Gastrocnemius medialis (tissue), 4 donors: ENCODE results near the gene PIK3R3. TPM values are rescaled to one million over a fixed set of nuclear protein-coding genes. Genes with fewer than 3 reads are reported as not detected.

ENCODE experiments used
- ATAC-seq, 2 donors: fragments of 150-250 bp; one replicate each; pipeline ENCODE4 v1.9.1; 2016
- DNase-seq, 2 donors: peaks; one replicate each; pipeline ENCODE4 v3.0.0-alpha.2; 2019
- H3K27ac ChIP-seq, 4 donors: fragments of 200-600 bp; sonication (generic); 1 replicate in 1 of 4; 2 replicates in 3 of 4; pipeline ENCODE4 v1.5.1; 2016 to 2018; ENCODE audit warnings: mild to moderate bottlenecking in 2 of 4, moderate library complexity in 1 of 4
- H3K27me3 ChIP-seq, 3 donors: fragments of 200-600 bp; sonication (generic) in 2 of 3; 1 replicate in 1 of 3; 2 replicates in 2 of 3; pipeline versions ENCODE4 v1.5.1 to v1.6.0; 2016 to 2019; ENCODE audit warnings: mild to moderate bottlenecking in 1 of 3, moderate library complexity in 1 of 3
- H3K36me3 ChIP-seq, 2 donors: fragments of 200-600 bp; sonication (generic) in 1 of 2; one replicate each; pipeline ENCODE4 v1.5.1; 2017 to 2018
- H3K4me1 ChIP-seq, 2 donors: fragments of 200-600 bp; sonication (generic) in 1 of 2; one replicate each; pipeline ENCODE4 v1.5.1; 2016 to 2017; ENCODE audit warnings: mild to moderate bottlenecking in 2 of 2
- H3K4me3 ChIP-seq, 4 donors: fragments of 200-600 bp; sonication (generic) in 3 of 4; 1 replicate in 1 of 4; 2 replicates in 3 of 4; pipeline ENCODE4 v1.5.1; 2016 to 2019; ENCODE audit warnings: mild to moderate bottlenecking in 2 of 4
- H3K9me3 ChIP-seq, 3 donors: fragments of 200-600 bp; sonication (generic) in 2 of 3; 1 replicate in 1 of 3; 2 replicates in 2 of 3; pipeline ENCODE4 v1.5.1; 2016 to 2019
- POLR2A ChIP-seq, 2 donors: fragments of 450-650 bp; IDR thresholded peaks; one replicate each; pipeline ENCODE4 v1.6.1; 2017; ENCODE audit warnings: antibody characterized with exemption in 2 of 2, mild to moderate bottlenecking in 2 of 2, moderate library complexity in 2 of 2
- in situ Hi-C, 4 donors: fragments of 200-750 bp; cut with MboI; loops; one replicate each; pipeline versions ENCODE4 v1.15.0 to v1.8.0; 2017; ENCODE audit warnings: low sequenced_read_pairs in 4 of 4
- intact Hi-C: fragments of 100-400 bp; cut with DNase I; formaldehyde crosslinking; loops from one replicate; pipeline ENCODE4 v1.15.1; 2023; ENCODE audit warnings: low total_unique reads
- total RNA-seq, 4 donors: library from RNA; depleted of rRNA; stranded (reverse); fragments of >200 nt; gene quantifications; one replicate each; pipeline versions ENCODE4 v1.1.0 to v1.2.3, GENCODE V29; 2016
- TF ChIP-seq, protein P1 (sequence below), 5 experiments: fragments of 450-650 bp in 3 of 5; fragments of 200-600 bp in 2 of 5; sonication (generic) in 2 of 5; IDR thresholded peaks in 4 of 5; conservative IDR thresholded peaks in 1 of 5; 1 replicate in 4 of 5; 2 replicates in 1 of 5; pipeline ENCODE4 v1.5.1; 2016 to 2019; ENCODE audit warnings: antibody characterized with exemption in 5 of 5, mild to moderate bottlenecking in 3 of 5, moderate library complexity in 3 of 5

PIK3R3 gene
- total RNA-seq, 4 donors from 2014 or later = 12.1 to 23.8 (median 15.9) TPM

GRCh38 chr1:46001081-46001785, 131.2 kb downstream of the PIK3R3 start:
- intact Hi-C loops (no loop called here), in situ Hi-C loops (loop anchor here in 1 of 4 donors (10.0 kb wide), 1 partner anchor 56 kb away; no protein-coding TSS in a partner anchor)
- Histone ChIP-seq H3K4me3 (no peak overlapping the region), H3K36me3 (peaks cover 0 to 63% of the 10 kb centered on the region in 2 donors), H3K27ac (peak overlapping the region in 3 of 4 donors; percentile 5 to 65 (median 23)), H3K9me3 (no peaks in the 10 kb centered on the region), H3K27me3 (no peaks in the 10 kb centered on the region), H3K4me1 (peaks cover 0 to 9% of the 10 kb centered on the region in 2 donors)
- ATAC-seq (no peak), DNase-seq (no peak)
- TF ChIP-seq, protein P1, sequence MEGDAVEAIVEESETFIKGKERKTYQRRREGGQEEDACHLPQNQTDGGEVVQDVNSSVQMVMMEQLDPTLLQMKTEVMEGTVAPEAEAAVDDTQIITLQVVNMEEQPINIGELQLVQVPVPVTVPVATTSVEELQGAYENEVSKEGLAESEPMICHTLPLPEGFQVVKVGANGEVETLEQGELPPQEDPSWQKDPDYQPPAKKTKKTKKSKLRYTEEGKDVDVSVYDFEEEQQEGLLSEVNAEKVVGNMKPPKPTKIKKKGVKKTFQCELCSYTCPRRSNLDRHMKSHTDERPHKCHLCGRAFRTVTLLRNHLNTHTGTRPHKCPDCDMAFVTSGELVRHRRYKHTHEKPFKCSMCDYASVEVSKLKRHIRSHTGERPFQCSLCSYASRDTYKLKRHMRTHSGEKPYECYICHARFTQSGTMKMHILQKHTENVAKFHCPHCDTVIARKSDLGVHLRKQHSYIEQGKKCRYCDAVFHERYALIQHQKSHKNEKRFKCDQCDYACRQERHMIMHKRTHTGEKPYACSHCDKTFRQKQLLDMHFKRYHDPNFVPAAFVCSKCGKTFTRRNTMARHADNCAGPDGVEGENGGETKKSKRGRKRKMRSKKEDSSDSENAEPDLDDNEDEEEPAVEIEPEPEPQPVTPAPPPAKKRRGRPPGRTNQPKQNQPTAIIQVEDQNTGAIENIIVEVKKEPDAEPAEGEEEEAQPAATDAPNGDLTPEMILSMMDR (IDR thresholded peaks at IDR 0.05 in 4 of 5, conservative IDR thresholded peaks at IDR 0.05 in 1 of 5) = no peak
- no peak for TF ChIP-seq POLR2A (IDR thresholded peaks at IDR 0.05)

- no peak for ATAC-seq
- Histone ChIP-seq H3K36me3 (peaks cover 0 to 49% of the 10 kb centered on the region in 2 donors), H3K4me1 (peaks cover 10 to 22% of the 10 kb centered on the region in 2 donors), H3K27ac (peak overlapping the region; percentile 23 to 65 (median 48)), H3K9me3 (no peaks in the 10 kb centered on the region), H3K27me3 (no peaks in the 10 kb centered on the region), H3K4me3 (no peak overlapping the region)
- no peak for DNase-seq
- TF ChIP-seq, protein P1 (IDR thresholded peaks at IDR 0.05 in 4 of 5, conservative IDR thresholded peaks at IDR 0.05 in 1 of 5) = no peak
- TF ChIP-seq POLR2A (IDR thresholded peaks at IDR 0.05) = no peak
- in situ Hi-C loops (no loop called here), intact Hi-C loops (no loop called here)
Measured at GRCh38 chr1:45999507-45999906, 132.9 kb downstream of the PIK3R3 start.

DNA sequence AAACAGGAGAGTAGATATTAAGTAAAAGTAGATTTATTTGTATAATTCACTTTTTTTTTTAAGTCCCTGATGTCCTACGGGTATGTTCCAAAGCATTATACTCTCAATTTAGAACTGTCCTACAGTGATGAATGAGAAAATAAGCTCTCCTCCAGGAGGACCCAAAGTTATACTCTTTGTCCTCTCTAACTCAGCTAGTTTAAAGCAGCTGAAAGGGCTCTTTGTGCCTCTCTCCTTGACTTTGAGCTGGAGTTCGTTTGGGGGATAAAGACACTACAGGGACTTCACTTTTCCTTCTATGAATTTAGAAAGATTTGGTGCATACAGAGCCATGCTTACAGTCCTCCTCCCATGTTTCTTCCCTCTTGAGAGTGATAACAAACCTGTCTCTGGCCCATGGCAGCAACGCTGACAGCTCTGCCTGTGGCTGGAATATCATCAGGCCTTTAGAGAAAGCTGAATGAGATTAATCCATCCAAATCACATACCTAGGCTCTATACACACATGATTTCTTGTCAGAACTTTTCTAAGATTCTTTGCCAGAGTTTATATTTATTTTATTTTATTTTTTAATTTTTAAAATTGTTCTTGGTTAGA, 134.3 kb downstream of the PIK3R3 start:
- no peak for TF ChIP-seq POLR2A (IDR thresholded peaks at IDR 0.05)
- TF ChIP-seq, protein P1 (IDR thresholded peaks at IDR 0.05 in 4 of 5, conservative IDR thresholded peaks at IDR 0.05 in 1 of 5) = no peak
- in situ Hi-C loops = no loop called here
- peak overlapping the region; percentile 31 to 64 (median 52) for H3K27ac ChIP-seq

GRCh38 chr1:45995298-45995697, 137.1 kb downstream of the PIK3R3 start:
- TF ChIP-seq, protein P1 (IDR thresholded peaks at IDR 0.05 in 4 of 5, conservative IDR thresholded peaks at IDR 0.05 in 1 of 5) = no peak
- TF ChIP-seq POLR2A (IDR thresholded peaks at IDR 0.05) = no peak
- no peaks in the 10 kb centered on the region for H3K9me3 ChIP-seq
- ATAC-seq (peak; percentile 35 to 45), DNase-seq (no peak)
- no peak overlapping the region for H3K4me3 ChIP-seq
- peaks cover 10 to 28% of the 10 kb centered on the region in 2 donors for H3K4me1 ChIP-seq
- in situ Hi-C loops = no loop called here
- H3K36me3 ChIP-seq = peaks cover 0 to 24% of the 10 kb centered on the region in 2 donors
- intact Hi-C loops = no loop called here
- H3K27me3 ChIP-seq = no peaks in the 10 kb centered on the region
- peak overlapping the region; percentile 54 to 69 (median 66) for H3K27ac ChIP-seq

More for the DNA sequence above, 134.3 kb downstream of the PIK3R3 start:
- Histone ChIP-seq H3K4me1 (peaks cover 10 to 26% of the 10 kb centered on the region in 2 donors), H3K9me3 (no peaks in the 10 kb centered on the region), H3K27me3 (no peaks in the 10 kb centered on the region), H3K36me3 (peaks cover 0 to 36% of the 10 kb centered on the region in 2 donors), H3K4me3 (no peak overlapping the region)
- intact Hi-C loops = no loop called here
- DNase-seq = no peak
- ATAC-seq = no peak
